NCI-H2107 (cell line): ENCODE data around the gene STK32C.
"Not testable (repeated sequence)": the region's sequence is repeated elsewhere in the genome, so short reads cannot be mapped to it uniquely, and the experiment has no call there.

Experiments used
- DNase-seq: peaks from one replicate; lab custom pipeline; 2025; lab: John Stamatoyannopoulos, UW

Gene STK32C

GRCh38 chr10:132307823-132308586 lies at the start of gene STK32C:
STK32C (minus strand) TSS chr10:132307950; CDS start chr10:132307833, 117 bp downstream.
- peak; percentile 75 for DNase-seq

DNA sequence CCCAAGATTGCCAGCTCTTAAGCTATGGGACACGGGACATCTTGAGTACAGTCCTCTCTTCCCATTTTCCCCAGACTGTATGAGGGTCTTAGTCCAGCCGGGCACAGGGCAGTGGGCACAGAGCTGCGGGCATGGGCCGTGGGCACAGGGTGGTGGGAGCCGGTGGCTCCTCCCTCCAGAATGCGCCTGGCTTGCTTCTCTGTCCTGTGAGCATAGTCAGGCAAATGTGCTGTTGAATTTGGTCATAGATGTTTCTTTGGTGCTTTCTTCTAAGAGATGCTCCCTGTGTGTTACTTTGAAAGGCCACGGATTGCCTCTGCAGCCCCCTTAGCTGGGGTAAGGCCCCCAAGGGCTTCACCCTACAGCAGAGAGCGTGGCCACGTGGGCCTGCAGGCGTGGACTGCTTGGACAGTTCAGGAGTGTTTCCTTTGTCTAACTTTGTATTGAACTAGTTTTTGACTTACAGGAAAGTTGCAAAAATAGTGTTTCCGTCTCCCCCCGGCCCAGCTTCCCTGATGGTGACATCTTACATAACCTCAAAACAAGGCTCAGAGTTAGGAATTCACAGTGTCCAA lies 49.0 kb upstream of the STK32C start:
- DNase-seq, result no peak

- DNase-seq, result no peak
Measured at GRCh38 chr10:132355754-132356153, 48.0 kb upstream of the STK32C start.

GRCh38 chr10:132355297-132355696 lies 47.5 kb upstream of the STK32C start:
- DNase-seq, result no peak

- no peak for DNase-seq
Measured at GRCh38 chr10:132354356-132355094, 46.8 kb upstream of the STK32C start.

DNA sequence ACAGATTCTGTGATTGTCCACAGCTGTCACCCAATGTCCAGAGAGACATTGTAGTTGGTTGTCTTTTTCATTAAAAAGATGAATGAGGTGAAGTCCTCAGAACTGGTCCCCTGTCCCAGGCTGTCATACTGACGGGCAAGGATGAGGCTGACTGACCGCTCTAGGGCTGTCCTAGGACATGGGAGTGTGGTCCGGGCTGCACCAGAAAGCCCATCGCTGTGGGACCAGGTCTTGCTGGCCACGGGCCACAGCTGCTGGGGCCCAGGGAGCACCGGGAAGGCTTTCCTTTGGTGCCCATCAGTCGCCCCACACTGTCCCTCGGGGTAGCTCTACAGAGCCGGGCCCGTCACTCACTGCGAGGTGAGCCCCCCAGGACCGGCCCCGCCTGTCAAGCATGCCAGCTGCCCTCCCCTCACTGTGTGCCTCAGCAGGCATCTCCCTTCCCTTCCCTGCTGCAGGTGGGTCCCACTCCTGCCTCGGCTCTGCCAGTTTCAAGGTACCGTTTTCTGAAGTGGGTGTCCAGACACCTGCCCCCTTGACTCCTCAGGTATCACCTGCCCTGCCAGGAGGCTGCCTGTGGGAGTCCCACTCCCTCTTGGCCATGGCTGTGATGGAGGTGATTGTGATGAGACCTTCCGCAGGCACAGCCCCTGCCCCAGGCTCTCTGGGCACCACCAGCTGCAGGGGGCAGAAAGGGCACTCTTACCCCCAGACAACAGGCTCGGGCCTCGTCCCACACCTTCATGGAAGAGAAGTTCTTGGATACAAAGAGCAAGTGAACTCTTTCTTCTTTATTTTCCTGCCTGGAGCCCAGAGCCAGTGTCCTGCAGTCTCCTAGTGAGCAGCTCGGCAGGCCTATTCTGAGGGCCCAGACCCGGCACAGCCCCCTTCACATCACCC lies 46.0 kb upstream of the STK32C start:
- no peak for DNase-seq

GRCh38 chr10:132352462-132353308 lies 44.9 kb upstream of the STK32C start:
- DNase-seq, result not testable (repeated sequence)

- DNase-seq, result no peak
Measured at GRCh38 chr10:132351611-132352010, 43.9 kb upstream of the STK32C start.

- DNase-seq, result no peak
Measured at GRCh38 chr10:132350946-132351345, 43.2 kb upstream of the STK32C start.

GRCh38 chr10:132350391-132350790 lies 42.6 kb upstream of the STK32C start:
- no peak for DNase-seq

DNA sequence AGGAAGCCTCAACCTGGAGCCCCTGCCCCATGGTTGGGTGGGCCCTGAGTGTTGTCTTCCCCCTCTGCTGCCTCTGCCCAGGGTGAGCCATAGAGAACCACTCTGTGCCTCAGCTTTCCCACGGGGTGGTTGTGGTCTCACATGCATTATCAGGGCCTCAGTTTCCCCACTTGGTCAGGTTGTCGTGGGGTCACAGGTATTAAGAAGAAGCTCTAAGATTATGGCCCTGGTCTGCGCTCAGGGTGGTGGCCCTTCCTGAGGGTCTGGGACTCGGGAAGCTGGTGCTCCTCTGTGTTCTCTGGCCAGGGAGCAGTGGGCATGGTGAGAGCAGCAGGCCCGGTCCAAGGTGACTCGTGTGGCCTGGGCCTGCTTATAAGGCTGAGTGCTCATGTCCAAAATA lies 42.0 kb upstream of the STK32C start:
- no peak for DNase-seq

DNA sequence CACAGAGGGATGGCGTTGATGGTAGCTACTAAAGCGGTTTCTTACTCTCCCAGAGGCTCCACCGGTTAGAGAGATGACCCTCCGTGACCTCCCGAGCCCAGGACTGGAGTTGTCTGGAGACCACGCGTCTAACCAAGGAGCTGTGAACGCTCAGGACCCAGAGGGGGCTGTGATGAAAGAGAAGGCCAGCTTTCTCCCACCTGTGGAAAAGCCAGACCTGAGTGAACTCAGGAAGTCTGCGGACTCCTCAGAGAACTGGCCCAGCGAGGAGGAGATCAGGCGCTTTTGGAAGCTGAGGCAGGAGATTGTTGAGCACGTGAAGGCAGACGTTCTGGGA lies 40.1 kb upstream of the STK32C start:
- no peak for DNase-seq

DNA sequence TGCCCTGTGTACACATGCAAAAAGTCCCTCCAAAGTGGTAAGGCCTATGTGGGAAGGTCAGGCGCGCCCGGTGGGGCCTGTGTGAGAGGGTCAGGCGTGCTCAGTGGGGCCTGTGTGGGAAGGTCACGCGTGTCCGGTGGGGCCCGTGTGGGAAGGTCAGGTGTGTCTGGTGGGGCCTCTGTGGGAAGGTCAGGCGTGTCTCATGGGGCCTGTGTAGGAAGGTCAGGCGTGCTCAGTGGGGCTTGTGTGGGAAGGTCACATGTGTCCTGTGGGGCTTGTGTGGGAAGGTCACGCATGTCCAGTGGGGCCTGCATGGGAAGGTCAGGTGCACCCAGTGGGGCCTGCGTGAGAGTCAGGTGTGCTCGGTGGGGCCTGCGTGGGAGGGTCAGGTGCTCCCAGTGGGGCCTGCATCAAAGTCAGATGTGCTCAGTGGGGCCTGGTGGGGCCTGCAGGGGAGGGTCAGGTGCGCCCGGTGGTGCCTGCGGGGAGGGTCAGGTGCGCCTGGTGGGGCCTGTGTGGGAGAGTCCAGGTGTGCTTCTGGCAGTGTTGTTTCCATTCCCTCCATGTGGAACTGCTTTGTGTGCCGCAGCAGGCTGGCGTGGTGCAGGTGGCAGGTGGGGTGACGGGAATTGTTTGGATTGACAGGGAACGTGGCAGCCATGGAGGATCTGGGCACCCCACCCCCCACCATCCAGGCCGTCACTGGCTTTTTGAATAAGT lies 39.6 kb upstream of the STK32C start:
- DNase-seq, result no peak

GRCh38 chr10:132346806-132347205 lies 39.1 kb upstream of the STK32C start:
- no peak for DNase-seq

DNA sequence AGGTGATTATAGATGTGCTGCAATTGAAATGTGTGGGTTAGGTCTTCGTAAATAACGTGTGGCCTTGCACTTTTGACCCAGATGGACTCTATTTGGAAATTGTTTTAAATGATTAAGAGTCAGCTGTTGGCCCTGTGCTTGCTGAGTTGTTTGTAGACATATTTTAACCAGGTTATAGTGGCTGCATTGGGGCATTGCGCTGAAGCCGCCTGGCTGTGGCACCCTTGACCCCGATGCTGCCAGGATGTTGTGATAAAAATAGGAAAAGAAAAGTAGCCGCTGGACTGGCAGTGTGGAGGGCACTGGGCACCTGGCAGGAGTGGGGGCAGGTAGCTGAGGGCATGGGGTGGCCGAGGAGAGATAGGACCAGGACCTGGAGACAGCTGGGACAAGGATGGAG lies 37.6 kb upstream of the STK32C start:
- DNase-seq, result no peak

- DNase-seq, result no peak
Measured at GRCh38 chr10:132344386-132344785, 36.6 kb upstream of the STK32C start.

DNA sequence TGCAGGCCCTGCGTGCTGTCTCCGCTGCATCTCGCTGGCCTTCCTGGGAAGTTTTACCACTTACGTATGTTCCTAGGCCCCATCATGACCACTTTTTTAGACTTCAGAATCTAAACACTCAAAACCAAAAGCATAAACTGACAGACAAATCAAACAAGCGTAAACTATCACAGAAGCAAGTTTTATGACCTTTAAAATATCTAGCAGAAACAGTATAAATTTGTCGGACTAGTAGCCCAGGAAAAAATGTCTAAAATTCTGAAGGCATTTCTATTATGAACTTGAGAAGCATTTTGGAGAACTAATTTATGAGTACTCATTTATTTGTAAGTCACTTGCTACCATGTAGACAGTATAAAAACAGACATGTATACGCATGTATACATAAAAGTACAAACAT lies 34.8 kb upstream of the STK32C start:
- no peak for DNase-seq

- no peak for DNase-seq
Measured at GRCh38 chr10:132341781-132342180, 34.0 kb upstream of the STK32C start.

GRCh38 chr10:132341017-132341416 lies 33.3 kb upstream of the STK32C start:
- DNase-seq, result no peak

GRCh38 chr10:132339276-132339675 lies 31.5 kb upstream of the STK32C start:
- DNase-seq, result no peak

DNA sequence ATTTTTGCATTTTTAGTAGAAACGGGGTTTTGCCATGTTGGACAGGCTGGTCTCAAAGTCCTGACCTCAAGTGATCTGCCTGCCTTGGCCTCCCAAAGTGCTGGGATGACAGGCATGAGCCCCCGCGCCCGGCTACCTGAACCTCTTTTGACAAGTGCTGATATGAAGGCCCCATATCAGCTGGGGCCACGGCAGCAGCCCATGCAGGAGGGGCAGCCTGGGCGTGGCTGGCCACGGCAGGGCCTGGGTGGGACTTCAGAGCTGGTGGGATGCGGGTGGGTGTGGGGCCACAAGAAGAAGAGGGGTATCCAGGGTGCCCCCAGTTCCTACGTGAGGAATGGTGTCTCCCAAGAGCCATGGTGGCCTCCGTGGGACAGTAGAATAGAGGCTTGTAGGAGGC lies 31.1 kb upstream of the STK32C start:
- no peak for DNase-seq
